Chondrocyte (in vitro differentiated cells): Measurements from ENCODE around the gene ANKRD24. TPM values are rescaled to one million over a fixed set of nuclear protein-coding genes. Genes with fewer than 3 reads are reported as not detected.

Source experiments
- DNase-seq: peaks from one replicate; pipeline ENCODE4 v3.0.0; 2021; ENCODE audit warnings: mixed read lengths, low spot score
- H3K27ac Mint-ChIP-seq: one replicate; pipeline ENCODE4 v1.8.0; 2021; ENCODE audit warnings: mild to moderate bottlenecking, moderate library complexity, mixed read lengths; ENCODE audit not compliant: unreplicated experiment
- H3K27me3 Mint-ChIP-seq: 2 replicates; pipeline ENCODE4 v1.8.0; 2021; ENCODE audit warnings: low read depth, mixed read lengths
- H3K36me3 Mint-ChIP-seq: 2 replicates; pipeline ENCODE4 v1.8.0; 2021; ENCODE audit warnings: low read depth, mixed read lengths
- H3K4me1 Mint-ChIP-seq: 2 replicates; pipeline ENCODE4 v1.8.0; 2021; ENCODE audit warnings: low read depth, mild to moderate bottlenecking, mixed read lengths
- H3K4me3 Mint-ChIP-seq: one replicate; pipeline ENCODE4 v1.8.0; 2021; ENCODE audit warnings: mild to moderate bottlenecking, moderate library complexity, mixed read lengths; ENCODE audit not compliant: unreplicated experiment
- H3K9me3 Mint-ChIP-seq: 2 replicates; pipeline ENCODE4 v1.8.0; 2021; ENCODE audit warnings: low read depth, mixed read lengths
- total RNA-seq: library from RNA; stranded (reverse); gene quantifications from 3 replicates; pipeline ENCODE4 v1.2.1, GENCODE V29; 2021
- TF ChIP-seq, protein P1 (sequence below): fragments of 200-600 bp; sonication (generic); IDR thresholded peaks from 2 replicates; pipeline ENCODE4 v1.5.0; 2021; ENCODE audit warnings: antibody characterized with exemption, mild to moderate bottlenecking, moderate library complexity

Gene ANKRD24
- total RNA-seq, 1 donor from 2014 or later, result 0.47 TPM

DNA sequence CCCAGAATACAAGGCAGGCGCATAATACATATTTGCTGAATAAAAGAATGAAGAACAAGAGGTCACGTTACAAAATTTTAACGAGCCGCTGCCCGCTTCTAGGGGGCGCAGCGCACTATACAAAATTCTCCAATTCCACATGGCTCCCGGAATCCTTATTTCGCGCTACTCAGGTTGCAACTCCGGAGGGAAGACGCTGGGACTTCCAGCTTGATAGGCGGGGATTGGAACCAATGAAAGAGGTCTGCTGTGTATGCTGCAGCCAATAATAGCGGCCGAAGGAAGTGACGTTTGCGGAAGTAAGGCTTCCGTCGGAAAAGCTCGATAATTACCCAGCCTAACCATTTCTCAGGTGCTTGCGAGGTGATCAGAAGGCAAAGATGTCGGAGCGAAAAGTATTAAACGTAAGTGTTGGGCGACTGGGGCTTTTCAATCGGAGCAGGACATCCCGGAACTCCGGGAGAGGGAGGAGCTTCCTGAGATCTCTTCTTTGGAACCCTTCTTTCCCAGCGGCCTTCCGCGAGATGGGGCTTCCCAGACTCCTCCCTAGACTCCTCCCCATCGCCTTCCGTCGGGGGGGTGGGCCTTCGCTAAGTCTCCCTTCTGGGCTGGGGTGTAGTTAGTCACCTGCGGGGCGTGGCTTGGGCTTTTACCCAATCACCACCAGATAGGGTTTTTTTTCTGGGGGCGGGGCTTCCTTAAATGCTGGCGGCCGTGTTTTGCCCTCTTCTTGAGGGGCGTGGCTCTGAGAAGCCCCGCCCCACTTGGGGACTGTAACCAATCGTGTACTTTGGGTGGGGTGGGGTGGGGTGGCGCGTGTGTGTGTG is 64.5 kb downstream of the ANKRD24 start, which contains the start of gene YJU2:
Gene YJU2 (plus strand): TSS at position 314 of the 827 bp plus-strand sequence. CDS start 67 bp downstream, at position 381.
- H3K27ac Mint-ChIP-seq, result peak within 1 kb of the TSS; percentile 100
- H3K4me3 Mint-ChIP-seq, result peak within 1 kb of the TSS; percentile 94
- H3K27me3 Mint-ChIP-seq, result no peaks in the 10 kb centered on the region
- H3K36me3 Mint-ChIP-seq, result peaks cover 23% of the 10 kb centered on the region
- peak; percentile 100 for DNase-seq
- peaks cover 11% of the 10 kb centered on the region for H3K4me1 Mint-ChIP-seq
- peaks cover 2% of the 10 kb centered on the region for H3K9me3 Mint-ChIP-seq
- TF ChIP-seq, protein P1, sequence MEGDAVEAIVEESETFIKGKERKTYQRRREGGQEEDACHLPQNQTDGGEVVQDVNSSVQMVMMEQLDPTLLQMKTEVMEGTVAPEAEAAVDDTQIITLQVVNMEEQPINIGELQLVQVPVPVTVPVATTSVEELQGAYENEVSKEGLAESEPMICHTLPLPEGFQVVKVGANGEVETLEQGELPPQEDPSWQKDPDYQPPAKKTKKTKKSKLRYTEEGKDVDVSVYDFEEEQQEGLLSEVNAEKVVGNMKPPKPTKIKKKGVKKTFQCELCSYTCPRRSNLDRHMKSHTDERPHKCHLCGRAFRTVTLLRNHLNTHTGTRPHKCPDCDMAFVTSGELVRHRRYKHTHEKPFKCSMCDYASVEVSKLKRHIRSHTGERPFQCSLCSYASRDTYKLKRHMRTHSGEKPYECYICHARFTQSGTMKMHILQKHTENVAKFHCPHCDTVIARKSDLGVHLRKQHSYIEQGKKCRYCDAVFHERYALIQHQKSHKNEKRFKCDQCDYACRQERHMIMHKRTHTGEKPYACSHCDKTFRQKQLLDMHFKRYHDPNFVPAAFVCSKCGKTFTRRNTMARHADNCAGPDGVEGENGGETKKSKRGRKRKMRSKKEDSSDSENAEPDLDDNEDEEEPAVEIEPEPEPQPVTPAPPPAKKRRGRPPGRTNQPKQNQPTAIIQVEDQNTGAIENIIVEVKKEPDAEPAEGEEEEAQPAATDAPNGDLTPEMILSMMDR, result peak; percentile 81

DNA sequence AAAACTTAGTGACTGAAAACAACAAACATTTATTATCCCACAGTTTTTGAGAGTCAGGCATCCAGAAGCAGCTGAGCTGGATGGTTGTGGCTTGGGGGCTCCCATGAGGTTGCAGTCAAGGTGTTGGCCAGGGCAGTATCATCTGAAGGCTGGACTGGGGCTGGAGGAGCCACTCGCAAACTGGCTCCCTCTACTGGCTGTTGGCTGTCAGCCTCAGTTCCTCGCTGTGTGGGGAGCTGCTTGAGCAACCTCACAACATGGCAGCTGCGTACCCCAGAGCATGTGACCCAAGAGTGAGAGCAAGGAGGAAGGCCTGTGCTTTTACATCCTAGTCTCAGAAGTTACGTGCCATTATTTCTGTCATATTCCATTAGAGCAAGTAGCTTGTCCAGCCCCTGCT is 74.1 kb downstream of the ANKRD24 start:
- H3K9me3 Mint-ChIP-seq, result peaks cover 2% of the 10 kb centered on the region
- TF ChIP-seq, protein P1, result peak; percentile 36
- H3K4me1 Mint-ChIP-seq, result no peaks in the 10 kb centered on the region
- H3K4me3 Mint-ChIP-seq, result no peak overlapping the region
- H3K27me3 Mint-ChIP-seq, result no peaks in the 10 kb centered on the region
- peaks cover 34% of the 10 kb centered on the region for H3K36me3 Mint-ChIP-seq
- DNase-seq, result no peak
- H3K27ac Mint-ChIP-seq, result no peak overlapping the region

DNA sequence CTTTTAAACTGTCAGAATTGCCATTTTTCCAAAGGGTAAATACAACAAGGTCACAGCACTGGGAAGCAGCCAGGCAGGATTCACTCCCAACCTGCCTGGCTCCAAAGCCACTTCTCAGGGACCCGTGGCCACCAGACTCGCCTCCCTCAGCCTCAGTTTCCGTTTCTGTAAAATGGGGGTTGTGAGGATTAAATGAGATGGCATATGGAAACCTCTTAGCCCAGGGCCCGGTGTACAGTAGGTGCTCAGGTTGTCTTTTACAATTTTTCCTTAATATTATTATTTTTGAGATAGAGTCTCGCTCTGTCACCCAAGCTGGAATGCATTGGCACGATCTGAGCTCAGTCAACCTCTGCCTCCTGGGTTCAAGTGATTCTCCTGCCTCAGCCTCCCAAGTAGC is 74.5 kb downstream of the ANKRD24 start:
- TF ChIP-seq, protein P1, result no peak
- peaks cover 2% of the 10 kb centered on the region for H3K9me3 Mint-ChIP-seq
- H3K4me3 Mint-ChIP-seq, result no peak overlapping the region
- H3K27me3 Mint-ChIP-seq, result no peaks in the 10 kb centered on the region
- no peaks in the 10 kb centered on the region for H3K4me1 Mint-ChIP-seq
- no peak overlapping the region for H3K27ac Mint-ChIP-seq
- H3K36me3 Mint-ChIP-seq, result peaks cover 34% of the 10 kb centered on the region
- DNase-seq, result no peak

DNA sequence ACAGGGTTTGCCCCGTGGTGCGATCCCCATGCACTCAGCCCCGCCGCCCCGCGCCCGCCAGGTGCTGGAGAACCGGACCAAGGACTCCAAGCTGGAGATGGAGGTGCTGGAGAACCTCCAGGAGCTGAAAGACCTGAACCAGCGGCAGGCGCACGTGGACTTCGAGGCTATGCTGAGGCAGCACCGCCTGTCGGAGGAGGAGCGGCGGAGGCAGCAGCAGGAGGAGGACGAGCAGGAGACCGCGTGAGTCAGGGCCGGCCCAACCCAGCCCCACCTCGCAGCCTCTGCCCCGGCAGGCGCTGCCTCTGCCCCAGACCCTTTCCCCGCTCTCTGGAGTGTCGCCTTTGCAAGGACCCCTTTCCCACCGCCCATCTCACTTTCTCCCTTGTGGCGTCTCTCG is 75.7 kb downstream of the ANKRD24 start:
- no peaks in the 10 kb centered on the region for H3K4me1 Mint-ChIP-seq

DNA sequence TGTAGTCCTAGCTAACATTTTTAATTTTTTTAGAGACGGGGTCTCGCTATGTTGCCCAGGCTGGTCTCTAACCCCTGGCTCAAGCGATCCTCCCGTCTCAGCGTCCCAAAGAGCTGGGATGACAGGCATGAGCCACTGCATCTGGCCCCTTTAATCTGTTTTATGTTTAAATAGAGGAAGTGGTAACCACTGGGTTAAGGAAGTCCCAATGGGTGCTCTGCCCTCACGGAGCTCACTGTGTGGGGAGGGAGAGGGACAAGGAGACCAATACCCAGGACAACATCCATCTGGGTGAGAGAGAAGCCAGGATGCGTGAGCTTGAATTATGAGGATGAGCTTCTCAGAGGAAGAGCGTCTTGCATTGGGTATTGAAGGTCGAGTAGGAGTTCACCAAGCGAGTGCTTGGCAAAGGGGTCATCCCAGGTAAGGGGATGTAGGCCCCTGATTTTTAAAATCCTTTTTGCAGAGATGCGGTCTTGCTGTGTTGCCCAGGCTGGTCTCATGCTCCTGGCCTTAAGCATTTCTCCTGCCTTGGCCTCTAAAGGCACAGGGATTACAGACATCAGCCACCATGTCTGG is 78.2 kb downstream of the ANKRD24 start:
- no peaks in the 10 kb centered on the region for H3K4me1 Mint-ChIP-seq
- H3K36me3 Mint-ChIP-seq, result peaks cover 19% of the 10 kb centered on the region
- no peaks in the 10 kb centered on the region for H3K9me3 Mint-ChIP-seq
- no peak overlapping the region for H3K27ac Mint-ChIP-seq
- no peaks in the 10 kb centered on the region for H3K27me3 Mint-ChIP-seq
- TF ChIP-seq, protein P1, result no peak
- no peak for DNase-seq
- no peak overlapping the region for H3K4me3 Mint-ChIP-seq

More for the DNA sequence above, 75.7 kb downstream of the ANKRD24 start:
- peak; percentile 85 for DNase-seq
- Mint-ChIP-seq H3K27ac (no peak overlapping the region), H3K4me3 (no peak overlapping the region), H3K36me3 (peaks cover 31% of the 10 kb centered on the region), H3K9me3 (peaks cover 2% of the 10 kb centered on the region), H3K27me3 (no peaks in the 10 kb centered on the region)
- TF ChIP-seq, protein P1, result no peak
